IPS DF 6.9 (cell line): Measurements from ENCODE around the gene SLC38A11.

ENCODE experiments used
- DNase-seq: peaks from one replicate; pipeline ENCODE4 v3.0.0-alpha.2; 2013; ENCODE audit warnings: low read depth, low spot score
- H3K27ac ChIP-seq: one replicate; pipeline ENCODE4 v1.5.1; 2013; ENCODE audit warnings: low read length, control low read depth
- H3K27me3 ChIP-seq: 2 replicates; pipeline ENCODE4 v1.6.1; 2013; ENCODE audit warnings: mild to moderate bottlenecking, low read length; ENCODE audit not compliant: control insufficient read depth, insufficient read depth
- H3K36me3 ChIP-seq: 2 replicates; pipeline ENCODE4 v1.6.1; 2013; ENCODE audit warnings: low read length; ENCODE audit not compliant: control insufficient read depth, insufficient read depth
- H3K4me1 ChIP-seq: 2 replicates; pipeline ENCODE4 v1.6.1; 2013; ENCODE audit warnings: low read length; ENCODE audit not compliant: control insufficient read depth, insufficient read depth
- H3K4me3 ChIP-seq: 2 replicates; pipeline ENCODE4 v1.5.1; 2013; ENCODE audit warnings: mild to moderate bottlenecking, low read length
- H3K9me3 ChIP-seq: 2 replicates; pipeline ENCODE4 v1.6.1; 2013; ENCODE audit warnings: low read length, inconsistent platforms; ENCODE audit not compliant: control insufficient read depth, insufficient read depth
- WGBS: extraction: QIAGEN DNeasy Blood & Tissue Kit; methylation state at CpG from one replicate; pipeline ENCODE4 v1.1.7; 2013; ENCODE audit warnings: mixed read lengths, missing lambda C conversion rate; ENCODE audit not compliant: insufficient read length, insufficient coverage; 5-methylcytosine and 5-hydroxymethylcytosine counted together

Gene SLC38A11

GRCh38 chr2:164943289-164943688, 12.0 kb downstream of the SLC38A11 start:
- no peak overlapping the region for H3K4me3 ChIP-seq
- no CpG with 5 or more reads among the region's 1 CpG for WGBS
- no peak for DNase-seq
- no peak overlapping the region for H3K27ac ChIP-seq
- no peaks in the 10 kb centered on the region for H3K36me3 ChIP-seq
- no peaks in the 10 kb centered on the region for H3K9me3 ChIP-seq
- no peaks in the 10 kb centered on the region for H3K27me3 ChIP-seq
- H3K4me1 ChIP-seq, result no peaks in the 10 kb centered on the region

- Histone ChIP-seq H3K9me3 (no peaks in the 10 kb centered on the region), H3K4me3 (no peak overlapping the region), H3K36me3 (no peaks in the 10 kb centered on the region), H3K27me3 (no peaks in the 10 kb centered on the region), H3K27ac (no peak overlapping the region), H3K4me1 (no peaks in the 10 kb centered on the region)
- WGBS, result no CpG with 5 or more reads among the region's 3 CpGs
- DNase-seq, result no peak
Measured at GRCh38 chr2:164937864-164938401, 17.4 kb downstream of the SLC38A11 start.

GRCh38 chr2:164935118-164936101, 19.9 kb downstream of the SLC38A11 start:
- Histone ChIP-seq H3K36me3 (no peaks in the 10 kb centered on the region), H3K27me3 (no peaks in the 10 kb centered on the region), H3K4me3 (no peak overlapping the region), H3K27ac (no peak overlapping the region), H3K4me1 (no peaks in the 10 kb centered on the region), H3K9me3 (no peaks in the 10 kb centered on the region)
- no peak for DNase-seq
- no CpG with 5 or more reads among the region's 5 CpGs for WGBS

- Histone ChIP-seq H3K4me3 (no peak overlapping the region), H3K36me3 (no peaks in the 10 kb centered on the region), H3K27me3 (no peaks in the 10 kb centered on the region), H3K27ac (no peak overlapping the region), H3K9me3 (no peaks in the 10 kb centered on the region), H3K4me1 (no peaks in the 10 kb centered on the region)
- no peak for DNase-seq
- whole genome bisulfite sequencing, result no CpG with 5 or more reads among the region's 5 CpGs
Measured at GRCh38 chr2:164934401-164935117, 20.8 kb downstream of the SLC38A11 start.

GRCh38 chr2:164933671-164934189, 21.6 kb downstream of the SLC38A11 start:
- no peak for DNase-seq
- Histone ChIP-seq H3K27me3 (no peaks in the 10 kb centered on the region), H3K36me3 (no peaks in the 10 kb centered on the region), H3K27ac (no peak overlapping the region), H3K4me1 (no peaks in the 10 kb centered on the region), H3K9me3 (no peaks in the 10 kb centered on the region), H3K4me3 (no peak overlapping the region)
- WGBS, result no CpG with 5 or more reads among the region's 3 CpGs

- H3K27me3 ChIP-seq, result no peaks in the 10 kb centered on the region
- H3K27ac ChIP-seq, result no peak overlapping the region
- no peaks in the 10 kb centered on the region for H3K36me3 ChIP-seq
- no peak overlapping the region for H3K4me3 ChIP-seq
- H3K4me1 ChIP-seq, result no peaks in the 10 kb centered on the region
- DNase-seq, result no peak
- no CpG with 5 or more reads among the region's 2 CpGs for WGBS
- H3K9me3 ChIP-seq, result no peaks in the 10 kb centered on the region
Measured at GRCh38 chr2:164932377-164932776, 22.9 kb downstream of the SLC38A11 start.

GRCh38 chr2:164928101-164928673, 27.1 kb downstream of the SLC38A11 start:
- Histone ChIP-seq H3K4me3 (no peak overlapping the region), H3K27ac (no peak overlapping the region), H3K36me3 (no peaks in the 10 kb centered on the region), H3K9me3 (no peaks in the 10 kb centered on the region), H3K27me3 (no peaks in the 10 kb centered on the region), H3K4me1 (no peaks in the 10 kb centered on the region)
- no peak for DNase-seq

GRCh38 chr2:164922134-164922533, 33.2 kb downstream of the SLC38A11 start:
- Histone ChIP-seq H3K27me3 (no peaks in the 10 kb centered on the region), H3K27ac (no peak overlapping the region), H3K4me1 (no peaks in the 10 kb centered on the region; the same call in 1 of the 2 replicates), H3K36me3 (no peaks in the 10 kb centered on the region), H3K4me3 (no peak overlapping the region), H3K9me3 (no peaks in the 10 kb centered on the region)
- no peak for DNase-seq
- WGBS, result no CpG with 5 or more reads among the region's 3 CpGs

- H3K9me3 ChIP-seq, result no peaks in the 10 kb centered on the region
- H3K4me3 ChIP-seq, result no peak overlapping the region
- no peak overlapping the region for H3K27ac ChIP-seq
- H3K4me1 ChIP-seq, result no peaks in the 10 kb centered on the region; the same call in 1 of the 2 replicates
- DNase-seq, result no peak
- no peaks in the 10 kb centered on the region for H3K36me3 ChIP-seq
- no peaks in the 10 kb centered on the region for H3K27me3 ChIP-seq
- WGBS, result no CpG with 5 or more reads among the region's 4 CpGs
Measured at GRCh38 chr2:164920430-164920829, 34.9 kb downstream of the SLC38A11 start.

- no peak for DNase-seq
- Histone ChIP-seq H3K4me3 (no peak overlapping the region), H3K4me1 (no peaks in the 10 kb centered on the region; the same call in 1 of the 2 replicates), H3K9me3 (no peaks in the 10 kb centered on the region), H3K36me3 (no peaks in the 10 kb centered on the region), H3K27me3 (no peaks in the 10 kb centered on the region), H3K27ac (no peak overlapping the region)
- no CpG with 5 or more reads among the region's 3 CpGs for WGBS
Measured at GRCh38 chr2:164917296-164917903, 37.9 kb downstream of the SLC38A11 start.
